ENCODE data around the gene TBCE.
"Not testable (repeated sequence)": the region's sequence is repeated elsewhere in the genome, so short reads cannot be mapped to it uniquely, and the experiment has no call there.

Gene TBCE

GRCh38 chr1:235457856-235458255 lies 90.6 kb downstream of the TBCE start:
- DNase-seq: not testable (repeated sequence)

GRCh38 chr1:235460770-235461169 lies 93.5 kb downstream of the TBCE start:
- no peak for DNase-seq

DNA sequence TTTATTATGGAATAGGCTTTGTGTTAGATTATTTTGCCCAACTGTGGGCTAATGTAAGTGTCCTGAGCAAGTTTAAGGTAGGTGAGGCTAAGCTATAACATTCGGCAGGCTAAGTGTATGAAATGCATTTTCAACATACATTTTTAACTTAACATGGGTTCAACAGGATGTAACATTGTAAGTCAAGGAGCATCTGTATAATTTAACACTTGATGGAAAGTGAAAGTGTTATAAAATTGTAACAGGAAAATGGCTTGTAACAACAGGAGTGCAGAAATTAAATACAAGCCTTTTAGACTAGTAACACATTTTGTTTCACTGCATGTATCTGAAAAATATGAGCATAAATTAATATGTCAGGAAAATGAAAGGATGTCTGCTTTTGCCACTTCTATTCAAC lies 94.7 kb downstream of the TBCE start:
- no peak for DNase-seq

DNA sequence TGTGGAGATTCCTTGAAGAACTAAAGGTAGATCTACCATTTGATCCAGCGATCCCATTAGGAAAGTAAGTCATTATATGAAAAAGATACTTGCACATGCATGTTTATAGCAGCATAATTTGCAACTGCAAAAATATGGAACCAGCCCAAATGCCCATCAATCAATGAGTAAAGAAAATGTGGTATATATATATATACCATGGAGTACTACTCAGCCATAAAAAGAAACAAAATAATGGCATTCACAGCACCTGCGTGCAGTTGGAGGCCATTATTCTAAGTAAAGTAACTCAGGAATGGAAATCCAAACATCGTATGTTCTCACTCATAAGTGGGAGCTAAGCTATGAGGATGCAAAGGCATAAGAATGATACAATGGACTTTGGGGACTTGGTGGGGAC lies 95.6 kb downstream of the TBCE start:
- not testable (repeated sequence) for DNase-seq

DNA sequence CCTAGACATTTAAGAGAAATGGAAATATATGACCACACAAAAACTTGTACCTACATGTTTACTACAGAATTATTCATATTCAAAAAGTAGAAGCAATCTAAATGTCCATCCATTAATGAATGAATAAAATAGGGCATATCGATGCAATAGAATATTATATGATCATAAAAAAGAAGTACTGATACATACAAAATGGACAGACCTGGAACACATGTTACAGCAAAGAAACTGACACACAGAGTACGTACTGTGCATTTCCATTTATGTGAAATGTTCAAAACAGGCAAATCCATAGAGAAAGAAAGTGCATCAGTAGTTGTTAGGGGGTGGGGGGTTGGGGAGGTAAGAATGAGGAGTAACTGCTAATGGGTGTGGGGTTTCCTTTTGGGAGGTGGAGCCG lies 97.8 kb downstream of the TBCE start:
- no peak for DNase-seq

DNA sequence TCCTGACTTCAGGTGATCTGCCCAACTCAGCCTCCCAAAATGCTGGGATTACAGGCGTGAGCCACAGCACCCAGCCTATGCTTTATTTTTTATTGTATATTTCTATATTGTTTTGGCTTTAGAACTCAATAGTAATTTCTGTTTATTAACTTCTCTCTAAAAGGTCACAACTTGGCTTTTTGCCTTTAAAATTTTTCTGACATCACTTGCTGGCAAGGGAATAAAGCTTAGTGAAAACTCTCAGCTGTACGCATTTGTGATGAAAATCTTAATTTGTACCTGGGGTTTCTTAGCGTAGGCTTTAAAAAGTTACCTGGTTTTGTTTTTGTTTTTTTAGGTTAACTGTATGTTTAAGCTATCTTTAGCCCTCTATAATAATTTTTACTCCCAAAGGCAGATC lies 100.8 kb downstream of the TBCE start:
- no peak for DNase-seq

DNA sequence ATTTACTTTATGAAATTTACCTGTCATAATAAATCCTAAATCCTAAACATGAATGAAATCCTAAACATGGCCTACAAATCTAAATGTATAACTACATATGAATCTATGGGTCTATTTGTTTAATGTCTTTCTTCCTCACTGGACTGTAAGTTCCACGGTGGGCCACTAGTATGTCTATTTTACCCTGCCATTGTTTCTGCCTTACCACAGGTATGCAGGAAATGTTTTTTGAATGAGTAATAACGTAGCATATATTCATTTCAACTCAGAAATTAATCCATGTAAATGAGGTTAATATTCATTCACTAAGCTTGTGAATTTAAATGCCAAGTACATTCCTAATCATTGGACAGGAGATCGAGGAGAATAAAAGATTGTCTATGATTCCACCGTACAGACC lies 101.7 kb downstream of the TBCE start:
- DNase-seq: no peak

DNA sequence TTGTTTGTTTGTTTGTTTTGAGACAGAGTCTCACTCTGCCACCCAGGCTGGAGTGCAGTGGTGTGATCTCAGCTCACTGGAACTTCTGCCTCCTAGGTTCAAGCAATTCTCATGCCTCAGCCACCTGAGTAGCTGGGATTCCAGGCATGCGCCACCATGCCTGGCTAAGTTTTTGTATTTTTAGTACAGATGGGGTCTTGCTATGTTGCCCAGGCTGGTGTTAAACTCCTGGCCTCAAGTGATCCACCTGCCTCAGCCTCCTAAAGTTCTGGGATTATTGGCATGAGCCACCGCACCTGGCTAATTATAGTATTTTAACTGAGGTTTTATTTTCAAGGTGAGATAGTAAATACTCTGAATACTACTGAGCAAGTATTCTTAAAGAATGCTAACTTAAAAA lies 102.7 kb downstream of the TBCE start:
- DNase-seq: not testable (repeated sequence)

- DNase-seq: no peak
Measured at GRCh38 chr1:235470741-235471439, 103.7 kb downstream of the TBCE start.

GRCh38 chr1:235473806-235474205 lies 106.6 kb downstream of the TBCE start:
- DNase-seq: no peak

DNA sequence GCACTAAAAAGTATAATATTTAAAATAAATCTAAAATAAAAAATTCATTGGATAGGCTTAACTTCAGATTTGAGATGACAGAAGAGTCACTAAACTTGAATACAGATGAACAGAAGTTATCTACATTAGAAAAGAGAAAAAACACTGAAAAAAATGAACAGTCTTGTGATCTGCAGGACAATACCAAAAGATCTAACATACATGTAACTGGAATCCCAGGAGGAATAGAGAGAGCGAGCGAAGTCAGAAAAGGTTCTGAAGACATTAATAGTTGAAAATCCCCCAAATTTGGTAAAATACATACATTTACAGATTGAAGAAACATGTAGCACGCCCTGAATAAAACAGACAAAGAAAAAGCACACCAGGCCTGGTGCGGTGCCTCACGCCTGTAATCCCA lies 115.9 kb downstream of the TBCE start:
- DNase-seq: no peak

DNA sequence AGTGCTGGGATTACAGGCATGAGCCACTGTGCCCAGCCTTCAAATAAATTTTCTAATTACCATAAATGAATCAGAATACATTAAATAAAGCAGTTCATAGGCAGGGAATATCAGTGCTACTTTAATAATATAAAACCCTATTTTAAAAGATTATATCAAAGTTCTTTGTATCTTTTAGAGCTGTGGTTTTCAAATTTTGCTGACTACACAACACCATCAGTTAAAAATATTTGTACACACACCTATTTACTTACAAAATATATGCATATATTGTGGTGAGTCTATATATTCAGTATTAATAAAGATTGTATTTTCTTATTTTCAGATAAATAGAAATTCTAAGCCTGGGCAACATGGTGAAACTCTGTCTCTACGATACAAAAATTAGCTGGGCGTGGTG lies 118.3 kb downstream of the TBCE start:
- DNase-seq: no peak

DNA sequence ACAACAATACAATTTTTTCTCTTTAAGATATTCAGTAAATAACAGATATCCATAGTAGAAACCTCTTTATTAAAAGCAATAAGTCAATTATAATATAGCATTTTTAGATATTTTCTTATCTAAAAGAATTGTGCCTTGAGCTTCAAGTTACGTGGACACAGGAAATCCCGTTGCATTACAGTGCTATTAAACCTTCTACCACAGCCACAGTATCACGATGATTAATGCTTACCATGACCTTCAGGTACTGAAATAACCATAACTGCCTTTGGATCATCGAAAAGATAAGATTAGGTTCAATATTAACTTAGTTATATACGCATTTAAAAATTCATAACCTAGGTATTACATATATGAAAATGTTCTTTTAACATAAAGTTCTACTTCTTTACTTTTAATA lies 119.1 kb downstream of the TBCE start:
- no peak for DNase-seq

DNA sequence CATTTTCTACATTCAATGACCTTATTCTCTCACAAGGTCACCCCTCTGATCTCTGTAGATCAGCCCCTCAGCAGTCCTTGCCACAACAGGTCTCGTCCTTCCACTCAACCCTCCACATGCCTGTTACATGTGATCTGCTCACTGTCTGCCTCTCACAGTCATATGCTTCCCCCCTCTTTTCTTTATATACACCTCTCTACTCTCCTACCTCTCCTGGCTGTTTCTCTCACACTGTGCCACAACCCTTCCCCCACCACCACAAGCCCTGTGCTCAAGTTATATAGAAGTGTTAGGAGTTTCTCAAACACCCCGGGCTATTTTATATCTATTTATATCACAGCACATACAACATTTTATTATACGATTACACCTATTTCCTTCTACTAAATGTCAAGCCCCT lies 124.4 kb downstream of the TBCE start:
- DNase-seq: no peak

GRCh38 chr1:235494531-235494930 lies 127.3 kb downstream of the TBCE start:
- DNase-seq: no peak

DNA sequence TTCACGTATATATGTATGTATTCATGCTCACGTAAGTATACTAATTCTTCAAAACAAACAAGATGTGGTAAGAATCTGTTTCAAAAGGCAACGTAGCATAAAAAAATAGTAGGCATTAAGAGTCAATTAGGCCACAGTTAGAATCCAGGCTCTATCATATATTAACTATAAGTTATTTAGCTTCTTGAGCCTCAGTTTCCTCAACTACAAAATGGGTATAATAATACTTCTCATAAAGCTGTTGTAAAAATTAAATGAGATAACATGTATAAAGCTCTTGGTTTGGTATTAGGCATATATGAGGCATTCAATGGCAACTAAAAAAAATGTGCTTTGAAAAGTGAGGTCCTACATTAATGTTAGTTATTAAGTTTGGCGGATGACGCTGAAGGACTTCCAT lies 127.8 kb downstream of the TBCE start:
- no peak for DNase-seq

DNA sequence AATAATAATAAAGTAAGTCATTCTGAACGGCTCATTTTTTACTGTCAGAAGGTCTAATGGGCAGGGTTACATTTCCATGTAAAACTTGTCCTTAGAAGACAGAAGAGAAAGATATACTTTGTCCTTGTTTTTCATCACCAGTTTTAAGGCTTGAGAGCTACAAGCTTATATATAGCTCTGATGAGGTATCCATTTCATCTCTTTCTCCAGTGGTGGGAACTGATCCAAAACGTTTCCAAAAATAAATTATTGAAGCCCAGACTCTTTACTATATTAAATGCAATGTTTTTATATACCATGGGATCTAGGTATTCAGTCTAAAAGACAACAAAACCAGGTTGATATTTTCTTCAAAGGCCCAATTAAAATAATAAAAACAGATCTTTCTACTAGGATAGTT lies 128.3 kb downstream of the TBCE start:
- no peak for DNase-seq

- no peak for DNase-seq
Measured at GRCh38 chr1:235500971-235501540, 133.8 kb downstream of the TBCE start.
